Tibial artery (tissue), 4 donors: ENCODE measurements around the gene PPARA.

ENCODE experiments used
- DNase-seq, 2 donors: peaks; one replicate each; pipeline ENCODE4 v3.0.0-alpha.2; 2019
- H3K27ac ChIP-seq, 2 donors: fragments of 200-600 bp; sonication (generic) in 1 of 2; 1 replicate in 1 of 2; 2 replicates in 1 of 2; pipeline ENCODE4 v1.5.1; 2018 to 2019; ENCODE audit warnings: mild to moderate bottlenecking in 1 of 2
- H3K27me3 ChIP-seq, 2 donors: fragments of 200-600 bp; sonication (generic) in 1 of 2; one replicate each; pipeline versions ENCODE4 v1.5.1 to v1.6.0; 2016 to 2019
- H3K36me3 ChIP-seq, 3 donors: fragments of 200-600 bp; sonication (generic) in 2 of 3; one replicate each; pipeline ENCODE4 v1.5.1; 2016 to 2019; ENCODE audit warnings: mild to moderate bottlenecking in 2 of 3
- H3K4me1 ChIP-seq, 4 donors: fragments of 200-600 bp; sonication (generic) in 2 of 4; 1 replicate in 3 of 4; 2 replicates in 1 of 4; pipeline ENCODE4 v1.5.1; 2016 to 2019
- H3K4me3 ChIP-seq, 2 donors: fragments of 200-600 bp; sonication (generic) in 1 of 2; 1 replicate in 1 of 2; 2 replicates in 1 of 2; pipeline ENCODE4 v1.5.1; 2018 to 2019; ENCODE audit warnings: mild to moderate bottlenecking in 2 of 2
- H3K9me3 ChIP-seq, 3 donors: fragments of 200-600 bp; sonication (generic) in 1 of 3; one replicate each; pipeline ENCODE4 v1.5.1; 2016 to 2019
- CTCF ChIP-seq, 2 experiments: fragments of 200-600 bp in 1 of 2; fragments of 450-650 bp in 1 of 2; IDR thresholded peaks; one replicate each; pipeline ENCODE4 v1.5.1; 2017 to 2019; ENCODE audit warnings: antibody characterized with exemption in 2 of 2, mild to moderate bottlenecking in 1 of 2, moderate library complexity in 1 of 2
- intact Hi-C: fragments of 100-400 bp; cut with DNase I; formaldehyde crosslinking; loops from one replicate; pipeline ENCODE4 v1.15.0; 2023; ENCODE audit warnings: low total_unique reads

PPARA gene

GRCh38 chr22:46214149-46214548 is 63.8 kb downstream of the PPARA start:
- TF ChIP-seq CTCF (IDR thresholded peaks at IDR 0.05): no peak
- H3K36me3 ChIP-seq: peaks cover 63 to 82% (median 69%) of the 10 kb centered on the region in 3 donors

GRCh38 chr22:46214616-46215015 is 64.3 kb downstream of the PPARA start:
- intact Hi-C loops: loop anchor here (10.0 kb wide), 1 partner anchor 60 kb away; no protein-coding TSS in a partner anchor
- no peak overlapping the region for H3K27ac ChIP-seq
- H3K36me3 ChIP-seq: peaks cover 63 to 82% (median 69%) of the 10 kb centered on the region in 3 donors
- H3K27me3 ChIP-seq: no peaks in the 10 kb centered on the region
- H3K9me3 ChIP-seq: peaks cover 0 to 2% (median 0%) of the 10 kb centered on the region in 3 donors
- H3K4me1 ChIP-seq: no peaks in the 10 kb centered on the region
- TF ChIP-seq CTCF (IDR thresholded peaks at IDR 0.05): no peak
- H3K4me3 ChIP-seq: no peak overlapping the region
- no peak for DNase-seq

More at GRCh38 chr22:46214149-46214548, 63.8 kb downstream of the PPARA start:
- intact Hi-C loops: loop anchor here (10.0 kb wide), 1 partner anchor 61 kb away; no protein-coding TSS in a partner anchor
- Histone ChIP-seq H3K4me1 (no peaks in the 10 kb centered on the region), H3K4me3 (no peak overlapping the region), H3K9me3 (peaks cover 0 to 7% (median 0%) of the 10 kb centered on the region in 3 donors), H3K27me3 (no peaks in the 10 kb centered on the region), H3K27ac (no peak overlapping the region)
- peak in 1 of 2 donors; percentile 59 for DNase-seq

GRCh38 chr22:46219636-46220035 is 69.3 kb downstream of the PPARA start:
- Histone ChIP-seq H3K9me3 (no peaks in the 10 kb centered on the region), H3K36me3 (peaks cover 63 to 93% (median 77%) of the 10 kb centered on the region in 3 donors), H3K4me3 (no peak overlapping the region), H3K27ac (no peak overlapping the region), H3K4me1 (no peaks in the 10 kb centered on the region), H3K27me3 (no peaks in the 10 kb centered on the region)
- DNase-seq: no peak
- TF ChIP-seq CTCF (IDR thresholded peaks at IDR 0.05): no peak
- intact Hi-C loops: loop anchor here (10.0 kb wide), 1 partner anchor 55 kb away; no protein-coding TSS in a partner anchor

GRCh38 chr22:46220921-46221320 is 70.6 kb downstream of the PPARA start:
- intact Hi-C loops: no loop called here
- H3K4me3 ChIP-seq: no peak overlapping the region
- peaks cover 53 to 93% (median 67%) of the 10 kb centered on the region in 3 donors for H3K36me3 ChIP-seq
- no peaks in the 10 kb centered on the region for H3K4me1 ChIP-seq
- H3K27ac ChIP-seq: no peak overlapping the region
- no peak for TF ChIP-seq CTCF (IDR thresholded peaks at IDR 0.05)
- no peaks in the 10 kb centered on the region for H3K9me3 ChIP-seq
- no peaks in the 10 kb centered on the region for H3K27me3 ChIP-seq
- no peak for DNase-seq

- no peaks in the 10 kb centered on the region for H3K4me1 ChIP-seq
- H3K4me3 ChIP-seq: no peak overlapping the region
- no peak for TF ChIP-seq CTCF (IDR thresholded peaks at IDR 0.05)
- no peaks in the 10 kb centered on the region for H3K9me3 ChIP-seq
- intact Hi-C loops: no loop called here
- no peak for DNase-seq
- no peak overlapping the region for H3K27ac ChIP-seq
- no peaks in the 10 kb centered on the region for H3K27me3 ChIP-seq
- peaks cover 25 to 68% (median 39%) of the 10 kb centered on the region in 3 donors for H3K36me3 ChIP-seq
Observed at GRCh38 chr22:46224044-46224897, 73.9 kb downstream of the PPARA start.
